ENCODE data around the gene COG1.

- TF ChIP-seq POLR2A (IDR thresholded peaks at IDR 0.05; ENCODE audit: extremely low read depth, insufficient read length) (no peak), CTCF (IDR thresholded peaks at IDR 0.05; ENCODE audit: low read depth, low read length) (no peak), MYC (IDR thresholded peaks at IDR 0.05; ENCODE audit: low read depth, low read length) (no peak)
- TF ChIP-seq, protein P1, sequence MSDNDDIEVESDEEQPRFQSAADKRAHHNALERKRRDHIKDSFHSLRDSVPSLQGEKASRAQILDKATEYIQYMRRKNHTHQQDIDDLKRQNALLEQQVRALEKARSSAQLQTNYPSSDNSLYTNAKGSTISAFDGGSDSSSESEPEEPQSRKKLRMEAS (IDR thresholded peaks at IDR 0.05; ENCODE audit: low read depth, low read length), result no peak
These were observed 13.0 kb upstream of the COG1 start for GRCh38 chr17:73179878-73180277.
